GM23248 (cell line): ENCODE data around the gene TSPAN4. TPM values are rescaled to one million over a fixed set of nuclear protein-coding genes. Genes with fewer than 3 reads are reported as not detected.

Source experiments
- DNase-seq: peaks from one replicate; pipeline ENCODE4 v3.0.0-alpha.2; 2015
- H2AFZ ChIP-seq: fragments of 200-600 bp; sonication (generic); 2 replicates; pipeline ENCODE4 v1.6.1; 2016; ENCODE audit warnings: antibody characterized with exemption
- H3F3A ChIP-seq: fragments of 200-600 bp; sonication (generic); 2 replicates; pipeline ENCODE4 v1.6.1; 2016; ENCODE audit warnings: mild to moderate bottlenecking, antibody characterized with exemption, mixed run types; ENCODE audit not compliant: insufficient read depth
- H3K27ac ChIP-seq: fragments of 200-600 bp; sonication (generic); 2 replicates; pipeline ENCODE4 v1.5.1; 2016; ENCODE audit warnings: mild to moderate bottlenecking
- H3K27me3 ChIP-seq: fragments of 200-600 bp; sonication (generic); replicated peaks from 2 replicates; pipeline ENCODE4 v1.6.1; 2016; ENCODE audit warnings: mild to moderate bottlenecking; ENCODE audit not compliant: insufficient read depth
- H3K36me3 ChIP-seq: fragments of 200-600 bp; sonication (generic); 2 replicates; pipeline ENCODE4 v1.6.1; 2016; ENCODE audit warnings: low read depth, mild to moderate bottlenecking
- H3K4me1 ChIP-seq: fragments of 200-600 bp; sonication (generic); 2 replicates; pipeline ENCODE4 v1.6.1; 2016; ENCODE audit warnings: mild to moderate bottlenecking; ENCODE audit not compliant: insufficient read depth
- H3K4me2 ChIP-seq: fragments of 200-600 bp; sonication (generic); one replicate; pipeline ENCODE4 v1.6.1; 2016; ENCODE audit warnings: mild to moderate bottlenecking; ENCODE audit not compliant: unreplicated experiment
- H3K4me3 ChIP-seq: fragments of 200-600 bp; sonication (generic); 2 replicates; pipeline ENCODE4 v1.5.1; 2016; ENCODE audit warnings: mild to moderate bottlenecking
- H3K79me2 ChIP-seq: fragments of 200-600 bp; sonication (generic); 2 replicates; pipeline ENCODE4 v1.6.1; 2016; ENCODE audit warnings: mild to moderate bottlenecking; ENCODE audit not compliant: insufficient read depth
- H3K9ac ChIP-seq: fragments of 200-600 bp; sonication (generic); 2 replicates; pipeline ENCODE4 v1.6.1; 2016; ENCODE audit warnings: mild to moderate bottlenecking
- H3K9me2 ChIP-seq: fragments of 200-600 bp; sonication (generic); 2 replicates; pipeline ENCODE4 v1.6.1; 2016; ENCODE audit warnings: mixed run types, mild to moderate bottlenecking, moderate library complexity; ENCODE audit not compliant: insufficient read depth
- H3K9me3 ChIP-seq: fragments of 200-600 bp; sonication (generic); one replicate; pipeline ENCODE4 v1.6.1; 2017; ENCODE audit warnings: low read depth
- H4K20me1 ChIP-seq: fragments of 200-600 bp; sonication (generic); 2 replicates; pipeline ENCODE4 v1.6.0; 2016; ENCODE audit not compliant: insufficient read depth
- EZH2 ChIP-seq: fragments of 200-600 bp; sonication (generic); IDR thresholded peaks from 2 replicates; pipeline ENCODE4 v1.6.1; 2018; ENCODE audit warnings: antibody characterized with exemption, mild to moderate bottlenecking; ENCODE audit not compliant: insufficient read depth, poor library complexity, severe bottlenecking
- EZH2phosphoT487 ChIP-seq: fragments of 200-600 bp; sonication (generic); IDR thresholded peaks from 2 replicates; pipeline ENCODE4 v1.6.1; 2018; ENCODE audit warnings: antibody characterized with exemption, moderate library complexity, mild to moderate bottlenecking, low read depth; ENCODE audit not compliant: insufficient read depth
- WGBS, 2 experiments: methylation state at CpG; one replicate each; pipeline ENCODE4 v1.1.6; 2015 to 2017; ENCODE audit warnings: low lambda C conversion rate in 2 of 2, low coverage in 1 of 2; ENCODE audit errors: missing lambda C conversion rate in 2 of 2; 5-methylcytosine and 5-hydroxymethylcytosine counted together
- in situ Hi-C: fragments of 300-500 bp; cut with MboI; formaldehyde crosslinking; loops from 2 replicates; pipeline ENCODE4 v1.15.0; 2020
- polyA plus RNA-seq: library from polyadenylated mRNA; unstranded; fragments of >200 nt; fragmentation: Nextera tagmentation; extraction: Ambion mirVana; gene quantifications from 2 replicates; pipeline ENCODE4 v1.2.1, GENCODE V29; 2016
- total RNA-seq: library from RNA; depleted of rRNA; stranded (reverse); fragments of >200 nt; shearing (Covaris generic); gene quantifications from 2 replicates; pipeline ENCODE4 v1.2.3, GENCODE V29; 2014

Gene TSPAN4
- total and polyA plus RNA-seq, 2 experiments from 2014 or later: 343 to 393 TPM

- no peak for DNase-seq
- Histone ChIP-seq H3K9ac (no peak overlapping the region), H3K4me2 (no peak overlapping the region), H3K4me1 (no peaks in the 10 kb centered on the region), H4K20me1 (no peaks in the 10 kb centered on the region), H3K27ac (no peak overlapping the region), H2AFZ (no peak overlapping the region), H3K9me3 (no peaks in the 10 kb centered on the region), H3K36me3 (no peaks in the 10 kb centered on the region), H3K79me2 (no peaks in the 10 kb centered on the region), H3K9me2 (no peaks in the 10 kb centered on the region), H3K4me3 (no peak overlapping the region), H3F3A (no peaks in the 10 kb centered on the region), H3K27me3 (no peaks in the 10 kb centered on the region)
- in situ Hi-C loops: no loop called here
- TF ChIP-seq EZH2phosphoT487: no peak
- TF ChIP-seq EZH2: no peak
- 85 to 92% methylated on average over 6 to 14 of the region's 14 CpGs for WGBS, 2 experiments
These were observed 23.8 kb downstream of the TSPAN4 start for GRCh38 chr11:866481-866880.

GRCh38 chr11:867856-868358, 25.3 kb downstream of the TSPAN4 start:
- TF ChIP-seq EZH2phosphoT487 (no peak), EZH2 (no peak)
- no peaks in the 10 kb centered on the region for H3K4me1 ChIP-seq
- WGBS, 2 experiments: 88 to 90% methylated on average over 7 to 8 of the region's 8 CpGs

GRCh38 chr11:868394-868793, 25.7 kb downstream of the TSPAN4 start:
- no peak for TF ChIP-seq EZH2
- TF ChIP-seq EZH2phosphoT487: no peak
- in situ Hi-C loops: no loop called here

More at GRCh38 chr11:867856-868358, 25.3 kb downstream of the TSPAN4 start:
- H4K20me1 ChIP-seq: no peaks in the 10 kb centered on the region
- no peaks in the 10 kb centered on the region for H3F3A ChIP-seq
- in situ Hi-C loops: no loop called here
- H3K79me2 ChIP-seq: no peaks in the 10 kb centered on the region
- H3K9me2 ChIP-seq: no peaks in the 10 kb centered on the region
- H3K27me3 ChIP-seq: no peaks in the 10 kb centered on the region
- no peak overlapping the region for H3K27ac ChIP-seq
- H3K4me3 ChIP-seq: no peak overlapping the region
- no peak for DNase-seq
- no peaks in the 10 kb centered on the region for H3K9me3 ChIP-seq
- H3K4me2 ChIP-seq: no peak overlapping the region
- H3K9ac ChIP-seq: no peak overlapping the region
- no peak overlapping the region for H2AFZ ChIP-seq
- H3K36me3 ChIP-seq: no peaks in the 10 kb centered on the region

GRCh38 chr11:868802-869201, 26.1 kb downstream of the TSPAN4 start:
- 54 to 58% methylated on average over 10 to 11 of the region's 12 CpGs for WGBS, 2 experiments
- no peaks in the 10 kb centered on the region for H3K4me1 ChIP-seq
- in situ Hi-C loops: no loop called here

More at GRCh38 chr11:868394-868793, 25.7 kb downstream of the TSPAN4 start:
- DNase-seq: no peak
- H3K4me3 ChIP-seq: no peak overlapping the region
- no peaks in the 10 kb centered on the region for H4K20me1 ChIP-seq
- H3K4me2 ChIP-seq: no peak overlapping the region
- H3K27me3 ChIP-seq: no peaks in the 10 kb centered on the region
- H3K79me2 ChIP-seq: no peaks in the 10 kb centered on the region
- H3K4me1 ChIP-seq: no peaks in the 10 kb centered on the region
- WGBS, 2 experiments: 78 to 79% methylated on average over 15 to 17 of the region's 17 CpGs
- no peak overlapping the region for H2AFZ ChIP-seq
- no peak overlapping the region for H3K27ac ChIP-seq
- no peaks in the 10 kb centered on the region for H3K9me2 ChIP-seq
- no peaks in the 10 kb centered on the region for H3K36me3 ChIP-seq
- no peaks in the 10 kb centered on the region for H3K9me3 ChIP-seq
- no peaks in the 10 kb centered on the region for H3F3A ChIP-seq
- no peak overlapping the region for H3K9ac ChIP-seq

More at GRCh38 chr11:868802-869201, 26.1 kb downstream of the TSPAN4 start:
- Histone ChIP-seq H2AFZ (no peak overlapping the region), H3K9ac (no peak overlapping the region), H3K27me3 (no peaks in the 10 kb centered on the region), H3K27ac (no peak overlapping the region), H3K9me3 (no peaks in the 10 kb centered on the region), H4K20me1 (no peaks in the 10 kb centered on the region), H3K36me3 (no peaks in the 10 kb centered on the region), H3K9me2 (no peaks in the 10 kb centered on the region), H3F3A (no peaks in the 10 kb centered on the region), H3K4me3 (no peak overlapping the region), H3K4me2 (no peak overlapping the region), H3K79me2 (no peaks in the 10 kb centered on the region)
- TF ChIP-seq EZH2phosphoT487: no peak
- TF ChIP-seq EZH2: no peak
- DNase-seq: no peak
